H1 (cell line): ENCODE results near the gene BMERB1. TPM values are rescaled to one million over a fixed set of nuclear protein-coding genes. Genes with fewer than 3 reads are reported as not detected.

Source experiments
- CTCF ChIA-PET: fragments of 300-600 bp; sonication (Branson Sonifier 250); formaldehyde crosslinking; loops from one replicate; lab custom pipeline; 2021; ENCODE audit not compliant: partially characterized antibody; lab: Charles Lee
- POLR2A ChIA-PET: fragments of 300-600 bp; sonication (Branson Sonifier 250); formaldehyde crosslinking; loops from one replicate; lab custom pipeline; 2021; ENCODE audit warnings: inconsistent platforms; ENCODE audit not compliant: partially characterized antibody; lab: Charles Lee
- DNase-seq, 2 experiments: peaks; one replicate each; pipeline versions ENCODE4 v3.0.0 to v3.0.0-alpha.2; 2010 to 2022; ENCODE audit warnings: low spot score in 2 of 2, low read depth in 1 of 2, mixed read lengths in 1 of 2
- FAIRE-seq: peaks from 2 replicates; lab custom pipeline; 2011; peaks lifted over from hg19 to GRCh38; lab: Jason Lieb, UNC
- H2AFZ ChIP-seq: 2 replicates; pipeline ENCODE4 v1.8.1; 2012; ENCODE audit warnings: low read length, inconsistent platforms
- H2AK5ac ChIP-seq: 2 replicates; pipeline ENCODE4 v1.6.1; 2013; ENCODE audit warnings: low read depth, low read length
- H2BK120ac ChIP-seq: replicated peaks from 2 replicates; pipeline ENCODE3; 2013; ENCODE audit warnings: low read depth, low read length, inconsistent platforms
- H2BK12ac ChIP-seq: 2 replicates; pipeline ENCODE4 v1.6.1; 2013; ENCODE audit warnings: low read depth, low read length
- H2BK15ac ChIP-seq: 2 replicates; pipeline ENCODE4 v1.6.1; 2013; ENCODE audit warnings: low read length
- H2BK20ac ChIP-seq: 2 replicates; pipeline ENCODE4 v1.6.1; 2013; ENCODE audit warnings: low read length
- H2BK5ac ChIP-seq: 2 replicates; pipeline ENCODE4 v1.6.1; 2013; ENCODE audit warnings: low read depth, low read length
- H3K14ac ChIP-seq: 2 replicates; pipeline ENCODE4 v1.6.1; 2013; ENCODE audit warnings: inconsistent platforms; ENCODE audit not compliant: insufficient read length
- H3K18ac ChIP-seq: 2 replicates; pipeline ENCODE4 v1.6.1; 2013; ENCODE audit warnings: low read length; ENCODE audit errors: extremely low read depth
- H3K23ac ChIP-seq: 2 replicates; pipeline ENCODE4 v1.6.1; 2013; ENCODE audit warnings: inconsistent platforms; ENCODE audit not compliant: insufficient read length
- H3K23me2 ChIP-seq: 2 replicates; pipeline ENCODE4 v1.6.1; 2013; ENCODE audit warnings: low read depth, low read length
- H3K27ac ChIP-seq: 2 replicates; pipeline ENCODE4 v1.6.1; 2011; ENCODE audit warnings: low read depth, low read length, inconsistent platforms
- H3K27me3 ChIP-seq, 4 experiments: replicated peaks in 1 of 4; 1 replicate in 1 of 4; 2 replicates in 3 of 4; pipeline versions ENCODE4 v1.6.1 to v1.8.1; 2011 to 2013; ENCODE audit warnings: low read length in 3 of 4, mild to moderate bottlenecking in 3 of 4, inconsistent platforms in 2 of 4, mixed read lengths in 2 of 4, moderate library complexity in 1 of 4; ENCODE audit not compliant: control insufficient read depth in 3 of 4, insufficient read depth in 3 of 4; ENCODE audit errors: extremely low read depth in 1 of 4
- H3K36me3 ChIP-seq, 4 experiments: 2 replicates each; pipeline versions ENCODE4 v1.6.1 to v1.8.1; 2011 to 2013; ENCODE audit warnings: mild to moderate bottlenecking in 4 of 4, low read length in 3 of 4, moderate library complexity in 2 of 4, control low read depth in 1 of 4, inconsistent platforms in 1 of 4; ENCODE audit not compliant: insufficient read depth in 4 of 4, control insufficient read depth in 2 of 4
- H3K4ac ChIP-seq: replicated peaks from 2 replicates; pipeline ENCODE3; 2013; ENCODE audit warnings: low read length, low read depth, mixed read lengths, inconsistent platforms; ENCODE audit not compliant: insufficient read length
- H3K4me1 ChIP-seq, 4 experiments: replicated peaks in 1 of 4; 1 replicate in 1 of 4; 2 replicates in 3 of 4; pipeline versions ENCODE4 v1.6.1 to v1.8.1; 2011 to 2013; ENCODE audit warnings: low read length in 3 of 4, inconsistent platforms in 2 of 4, mixed read lengths in 1 of 4; ENCODE audit not compliant: insufficient read depth in 4 of 4, control insufficient read depth in 3 of 4
- H3K4me2 ChIP-seq, 2 experiments: 2 replicates each; pipeline versions ENCODE4 v1.6.1 to v1.8.1; 2011 to 2013; ENCODE audit warnings: low read depth in 2 of 2, low read length in 2 of 2, control low read depth in 1 of 2, inconsistent platforms in 1 of 2, mild to moderate bottlenecking in 1 of 2; ENCODE audit not compliant: insufficient read depth in 1 of 2
- H3K4me3 ChIP-seq, 4 experiments: fragments of 200-600, 300-600 bp in 1 of 4; sonication (generic), shearing (Covaris generic), sonication (Bioruptor Twin) in 1 of 4; 2 replicates each; pipeline versions ENCODE4 v1.5.1 to v1.8.1; 2011 to 2016; ENCODE audit warnings: low read length in 4 of 4, low read depth in 3 of 4, control low read depth in 2 of 4, inconsistent platforms in 2 of 4, mild to moderate bottlenecking in 2 of 4, mixed read lengths in 1 of 4, moderate library complexity in 1 of 4; ENCODE audit not compliant: insufficient read depth in 2 of 4; ENCODE audit errors: extremely low read depth in 1 of 4
- H3K56ac ChIP-seq: replicated peaks from 2 replicates; pipeline ENCODE3; 2013; ENCODE audit warnings: low read depth, mild to moderate bottlenecking, mixed read lengths, low read length, inconsistent platforms; ENCODE audit not compliant: insufficient read length
- H3K79me1 ChIP-seq: 2 replicates; pipeline ENCODE4 v1.6.1; 2013; ENCODE audit warnings: low read depth, low read length, control low read depth
- H3K79me2 ChIP-seq, 2 experiments: 2 replicates each; pipeline versions ENCODE4 v1.6.1 to v1.8.1; 2012 to 2013; ENCODE audit warnings: low read length in 2 of 2, mild to moderate bottlenecking in 2 of 2, inconsistent platforms in 1 of 2; ENCODE audit not compliant: insufficient read depth in 2 of 2, control insufficient read depth in 1 of 2
- H3K9ac ChIP-seq, 4 experiments: replicated peaks in 1 of 4; 1 replicate in 1 of 4; 2 replicates in 3 of 4; pipeline versions ENCODE4 v1.6.1 to v1.8.1; 2011 to 2013; ENCODE audit warnings: low read depth in 3 of 4, low read length in 3 of 4, control low read depth in 2 of 4, mild to moderate bottlenecking in 2 of 4, moderate library complexity in 2 of 4, inconsistent platforms in 1 of 4; ENCODE audit errors: extremely low read depth in 1 of 4
- H3K9me3 ChIP-seq, 2 experiments: 2 replicates each; pipeline versions ENCODE4 v1.6.1 to v1.8.1; 2012 to 2013; ENCODE audit warnings: mild to moderate bottlenecking in 2 of 2, moderate library complexity in 2 of 2, control low read depth in 1 of 2, inconsistent platforms in 1 of 2, low read depth in 1 of 2, low read length in 1 of 2, mixed read lengths in 1 of 2; ENCODE audit not compliant: insufficient read depth in 2 of 2
- H4K20me1 ChIP-seq, 2 experiments: replicated peaks in 1 of 2; 2 replicates each; pipeline versions ENCODE3 to v1.8.1; 2011 to 2013; ENCODE audit warnings: inconsistent platforms in 2 of 2, low read length in 2 of 2, mild to moderate bottlenecking in 1 of 2; ENCODE audit not compliant: insufficient read depth in 2 of 2, control insufficient read depth in 1 of 2
- H4K5ac ChIP-seq: 2 replicates; pipeline ENCODE4 v1.6.1; 2013; ENCODE audit warnings: low read length, low read depth, mixed read lengths, inconsistent platforms; ENCODE audit not compliant: insufficient read length
- H4K8ac ChIP-seq: 2 replicates; pipeline ENCODE4 v1.8.0; 2013; ENCODE audit warnings: mild to moderate bottlenecking, moderate library complexity, low read length, inconsistent platforms; ENCODE audit not compliant: insufficient read depth; ENCODE audit errors: extremely low read depth
- H4K91ac ChIP-seq: replicated peaks from 2 replicates; pipeline ENCODE3; 2013; ENCODE audit warnings: low read length, mixed read lengths, inconsistent platforms; ENCODE audit not compliant: insufficient read length
- ATF2 ChIP-seq: IDR thresholded peaks from 2 replicates; pipeline ENCODE4 v1.6.1; 2012; ENCODE audit warnings: low read length, inconsistent platforms
- BRCA1 ChIP-seq: IDR thresholded peaks from 2 replicates; pipeline ENCODE4 v1.6.1; 2012; ENCODE audit warnings: low read depth, low read length, improper control_type of control experiment
- CHD1 ChIP-seq: IDR thresholded peaks from 2 replicates; pipeline ENCODE4 v1.6.1; 2012; ENCODE audit warnings: low read depth, low read length, improper control_type of control experiment
- HDAC6 ChIP-seq: IDR thresholded peaks from one replicate; pipeline ENCODE4 v1.7.1; 2012; ENCODE audit warnings: low read depth, mild to moderate bottlenecking, inconsistent platforms, low read length, moderate library complexity
- JUN ChIP-seq: IDR thresholded peaks from 2 replicates; pipeline ENCODE4 v1.6.1; 2011; ENCODE audit warnings: low read depth, mild to moderate bottlenecking, improper control_type of control experiment, low read length
- KDM5A ChIP-seq: fragments of 200-600 bp; IDR thresholded peaks from 2 replicates; pipeline ENCODE4 v1.7.1; 2012; ENCODE audit warnings: mild to moderate bottlenecking, low read length, inconsistent platforms, mixed read lengths
- RFX5 ChIP-seq: IDR thresholded peaks from 2 replicates; pipeline ENCODE4 v1.6.1; 2011; ENCODE audit warnings: low read depth, low read length, improper control_type of control experiment, borderline replicate concordance
- SP4 ChIP-seq: IDR thresholded peaks from 2 replicates; pipeline ENCODE4 v1.6.1; 2012; ENCODE audit warnings: low read length, inconsistent platforms
- SUZ12 ChIP-seq: fragments of 200-600 bp; sonication (generic); IDR thresholded peaks from 2 replicates; pipeline ENCODE4 v1.6.1; 2012; ENCODE audit warnings: mild to moderate bottlenecking, inconsistent platforms, low read length, moderate library complexity, mixed read lengths
- TEAD4 ChIP-seq: IDR thresholded peaks from 2 replicates; pipeline ENCODE4 v1.6.1; 2012; ENCODE audit warnings: low read depth, low read length, inconsistent platforms, mixed read lengths
- WGBS, 2 experiments: shearing (Covaris generic) in 1 of 2; methylation state at CpG; one replicate each; pipeline versions ENCODE4 v1.1.6 to v1.1.7; 2013 to 2015; ENCODE audit warnings: low lambda C conversion rate in 2 of 2, mixed read lengths in 2 of 2, inconsistent platforms in 1 of 2, low coverage in 1 of 2, missing lambda C conversion rate in 1 of 2; ENCODE audit not compliant: insufficient replicate concordance in 2 of 2, insufficient coverage in 1 of 2, insufficient read length in 1 of 2; ENCODE audit errors: extremely low coverage in 1 of 2, missing lambda C conversion rate in 1 of 2; 5-methylcytosine and 5-hydroxymethylcytosine counted together
- polyA plus RNA-seq, 7 experiments: library from polyadenylated mRNA; depleted of rRNA in 3 of 7; stranded (reverse) in 5 of 7; unstranded in 2 of 7; fragments of >200 nt in 5 of 7; fragments of 200-250 nt in 2 of 7; gene quantifications; 1 replicate in 5 of 7; 2 replicates in 1 of 7; 4 replicates in 1 of 7; pipeline versions ENCODE4 v1.2.1 to v1.2.3, GENCODE V29; 2011 to 2013; ENCODE audit warnings: missing spikeins in 2 of 7, mixed read lengths in 2 of 7
- total RNA-seq: library from RNA; stranded (reverse); fragmentation: NEBNext Ultra II Directional; extraction: Animal tissue kit (Norgen Biotek cat#: 25700); gene quantifications from 2 replicates; pipeline ENCODE4 v1.2.1, GENCODE V29; 2021

BMERB1 gene
- total and polyA plus RNA-seq, 2 of the 8 experiments (the other 6 are each of a cell fraction or from before 2014, with no cell fraction given) = 23.5 to 27.1 TPM

- H3K23ac ChIP-seq = no peak overlapping the region
- no peak overlapping the region for H3K27ac ChIP-seq
- H3K23me2 ChIP-seq = peaks cover 4% of the 10 kb centered on the region
- H2AK5ac ChIP-seq = no peak overlapping the region
- 0 out of 2 replicates have a peak, but pooled peaks cover 2% of the 10 kb centered on the region for H3K79me1 ChIP-seq
- no peaks in the 10 kb centered on the region; a peak in 1 of 8 replicates for H3K36me3 ChIP-seq
- no peak overlapping the region for H4K91ac ChIP-seq
- H3K4me1 ChIP-seq = no peaks in the 10 kb centered on the region; a peak in 1 of 7 replicates
- H4K8ac ChIP-seq = no peak overlapping the region
- TF ChIP-seq KDM5A = no peak
- TF ChIP-seq HDAC6 = no peak
- TF ChIP-seq ATF2 = no peak
- TF ChIP-seq SP4 = no peak
- no peak for TF ChIP-seq CHD1
- no peak for TF ChIP-seq SUZ12
- TF ChIP-seq RFX5 = no peak
- no peak for TF ChIP-seq TEAD4
- no peak for TF ChIP-seq JUN
- no peak for TF ChIP-seq BRCA1
- TF ChIP-seq, all 59 proteins: peak for 0
- H2AFZ ChIP-seq = no peak overlapping the region
- no peak overlapping the region for H3K4ac ChIP-seq
- no peak for DNase-seq
- H4K20me1 ChIP-seq = peaks cover 0 to 4% of the 10 kb centered on the region in 2 experiments
- H3K27me3 ChIP-seq = no peaks in the 10 kb centered on the region
- no peak overlapping the region for H3K14ac ChIP-seq
- WGBS, 2 experiments = 82% methylated on average over 9 of the region's 9 CpGs; no CpG with 5 or more reads in 1 of the 2 experiments
- H2BK15ac ChIP-seq = no peak overlapping the region
- H3K79me2 ChIP-seq = no peaks in the 10 kb centered on the region
- POLR2A ChIA-PET = no interaction called here
- H3K18ac ChIP-seq = no peak overlapping the region
- H2BK20ac ChIP-seq = no peak overlapping the region
- H2BK12ac ChIP-seq = no peak overlapping the region
- H3K9me3 ChIP-seq = no peaks in the 10 kb centered on the region
- H4K5ac ChIP-seq = no peak overlapping the region
- CTCF ChIA-PET = interaction anchor here (0.9 to 1.5 kb wide), 3 partner anchors 10 to 71 kb away, joined by 3 read pairs; no protein-coding TSS in a partner anchor
- no peak overlapping the region for H2BK120ac ChIP-seq
- no peak overlapping the region for H3K56ac ChIP-seq
- no peak overlapping the region for H3K9ac ChIP-seq
- no peak overlapping the region for H2BK5ac ChIP-seq
- FAIRE-seq = no peak
- no peak overlapping the region for H3K4me3 ChIP-seq
- no peak overlapping the region for H3K4me2 ChIP-seq
These were observed 85.4 kb downstream of the BMERB1 start for GRCh38 chr16:15519790-15520189.
